Aorta (tissue), 5 donors: ENCODE measurements around the gene ENOX1. TPM values are rescaled to one million over a fixed set of nuclear protein-coding genes. Genes with fewer than 3 reads are reported as not detected.

Source experiments
- ATAC-seq: fragments of 200-7000 bp; cut with Tn5 transposase; one replicate; pipeline ENCODE4 v1.9.1; 2022; ENCODE audit warnings: moderate library complexity; ENCODE audit not compliant: low FRiP score
- DNase-seq, 2 donors: peaks; one replicate each; pipeline ENCODE4 v3.0.0-alpha.2; 2020
- H3K27ac ChIP-seq, 2 donors: one replicate each; pipeline ENCODE4 v1.5.1; 2013; ENCODE audit warnings: low read length in 2 of 2, mild to moderate bottlenecking in 2 of 2, moderate library complexity in 2 of 2, control low read depth in 1 of 2, inconsistent platforms in 1 of 2, low read depth in 1 of 2
- H3K27me3 ChIP-seq, 2 donors: one replicate each; pipeline ENCODE4 v1.6.1; 2013; ENCODE audit warnings: control low read depth in 1 of 2, low read length in 1 of 2, mild to moderate bottlenecking in 1 of 2, moderate library complexity in 1 of 2; ENCODE audit not compliant: insufficient read depth in 2 of 2, control insufficient read depth in 1 of 2
- H3K36me3 ChIP-seq, 2 donors: one replicate each; pipeline ENCODE4 v1.6.1; 2013; ENCODE audit warnings: control low read depth in 1 of 2, low read length in 1 of 2, mild to moderate bottlenecking in 1 of 2; ENCODE audit not compliant: insufficient read depth in 2 of 2, control insufficient read depth in 1 of 2
- H3K4me1 ChIP-seq, 2 donors: one replicate each; pipeline ENCODE4 v1.6.1; 2013; ENCODE audit warnings: low read length in 2 of 2, control low read depth in 1 of 2, mild to moderate bottlenecking in 1 of 2, moderate library complexity in 1 of 2; ENCODE audit not compliant: insufficient read depth in 2 of 2, control insufficient read depth in 1 of 2
- H3K4me3 ChIP-seq, 2 donors: one replicate each; pipeline ENCODE4 v1.5.1; 2013; ENCODE audit warnings: low read length in 2 of 2, control low read depth in 1 of 2, mild to moderate bottlenecking in 1 of 2
- H3K9me3 ChIP-seq: one replicate; pipeline ENCODE4 v1.6.1; 2013; ENCODE audit warnings: mild to moderate bottlenecking, low read length; ENCODE audit not compliant: control insufficient read depth
- WGBS, 2 donors: extraction: QIAGEN DNeasy Blood & Tissue Kit; methylation state at CpG; one replicate each; pipeline ENCODE4 v1.1.7; 2013; 5-methylcytosine and 5-hydroxymethylcytosine counted together
- intact Hi-C, 2 donors: fragments of 100-400 bp; cut with DNase I; formaldehyde crosslinking; loops; one replicate each; pipeline versions ENCODE4 v1.14.2 to v1.15.0; 2022
- polyA plus RNA-seq, 2 donors: library from polyadenylated mRNA; stranded (reverse); fragments of 200-250 nt; gene quantifications; one replicate each; pipeline ENCODE4 v1.2.3, GENCODE V29; 2013
- total RNA-seq, 2 donors: library from RNA; stranded (reverse); fragmentation: NEBNext Ultra II Directional; extraction: Animal tissue kit (Norgen Biotek cat#: 25700); gene quantifications; one replicate each; pipeline ENCODE4 v1.2.1, GENCODE V29; 2021
- donor health status: healthy with polysubstance abuse.
- donor health status: Bipolar disorder and iron deficiency.
- donor health status: DM: no; HTN: no; CAD: no.
- donor health status: DM: no; HTN: no; CAD: no.
- donor health status: DM: yes; HTN: yes; CAD: no.

ENOX1 gene
- total and polyA plus RNA-seq, 4 donors: 0.15 to 2.2 (median 1.4) TPM; not detected in 1

DNA sequence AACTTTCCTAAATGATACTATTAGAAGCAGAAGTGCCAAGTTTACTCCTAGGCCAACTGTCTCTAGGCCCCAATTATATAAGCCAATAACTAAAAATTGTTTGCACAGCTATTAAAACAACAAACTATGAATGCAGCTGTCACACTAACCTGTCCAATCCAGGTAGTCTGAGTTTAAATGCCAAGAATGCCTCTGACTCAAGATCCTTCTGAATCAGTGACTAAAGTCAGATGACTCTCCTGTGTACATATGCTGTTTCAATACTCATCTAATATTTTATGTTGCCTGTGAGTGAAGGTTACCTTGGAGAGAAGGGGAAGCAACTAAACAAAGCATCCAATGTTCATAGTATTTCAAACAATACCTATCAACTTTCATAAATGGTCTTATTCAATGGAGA lies 257.0 kb downstream of the ENOX1 start:
- Histone ChIP-seq H3K4me1 (no peaks in the 10 kb centered on the region), H3K36me3 (no peaks in the 10 kb centered on the region), H3K27ac (no peak overlapping the region), H3K9me3 (no peaks in the 10 kb centered on the region), H3K4me3 (no peak overlapping the region), H3K27me3 (no peaks in the 10 kb centered on the region)
- no peak for DNase-seq
- no peak for ATAC-seq
- intact Hi-C loops: no loop called here

DNA sequence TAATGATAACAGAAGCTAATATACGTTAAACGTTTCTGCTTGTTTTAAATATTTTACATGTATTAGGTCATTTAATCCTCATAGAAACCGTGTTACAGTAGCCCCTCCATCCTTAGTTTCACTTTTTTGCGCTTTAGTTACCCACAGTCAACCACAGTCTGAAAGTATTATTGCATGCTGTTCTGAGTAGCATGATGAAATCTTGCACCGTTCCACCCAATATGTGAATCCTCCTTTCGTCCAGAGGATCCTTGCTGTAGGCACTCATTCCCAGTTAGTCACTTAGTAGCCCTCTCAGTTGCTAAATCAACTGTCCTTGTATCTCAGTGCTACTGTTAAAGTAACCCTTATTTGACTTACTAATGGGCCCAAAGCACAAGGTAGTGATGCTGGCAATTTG lies 257.8 kb downstream of the ENOX1 start:
- DNase-seq (no peak), ATAC-seq (no peak)
- Histone ChIP-seq H3K36me3 (no peaks in the 10 kb centered on the region), H3K27me3 (no peaks in the 10 kb centered on the region), H3K27ac (no peak overlapping the region), H3K9me3 (no peaks in the 10 kb centered on the region), H3K4me1 (no peaks in the 10 kb centered on the region), H3K4me3 (no peak overlapping the region)
- WGBS, 2 donors: 94 to 96% methylated on average over 6 of the region's 6 CpGs
- intact Hi-C loops: no loop called here

DNA sequence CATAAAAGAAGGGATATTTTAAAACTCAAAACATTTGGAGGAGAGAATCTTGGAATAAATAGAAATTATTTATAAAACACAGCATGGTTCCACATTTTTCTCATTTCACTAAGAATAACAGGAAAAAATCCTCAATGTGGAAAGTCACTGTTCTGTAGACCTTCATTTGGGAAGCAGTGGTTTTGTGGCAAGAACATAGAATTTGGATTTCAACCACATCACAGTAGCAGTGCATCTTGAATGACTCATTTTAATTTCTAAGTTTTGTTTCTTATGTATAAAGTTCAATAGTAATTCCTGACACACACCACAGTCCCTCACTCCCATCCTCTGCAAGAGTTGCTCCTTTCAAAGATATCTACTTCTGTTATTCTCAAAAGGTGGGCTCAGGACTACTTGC lies 264.0 kb downstream of the ENOX1 start:
- no peaks in the 10 kb centered on the region for H3K36me3 ChIP-seq
- no peak overlapping the region for H3K27ac ChIP-seq
- no peak overlapping the region for H3K4me3 ChIP-seq
- no peaks in the 10 kb centered on the region for H3K9me3 ChIP-seq
- no peak for ATAC-seq
- H3K4me1 ChIP-seq: no peaks in the 10 kb centered on the region
- intact Hi-C loops: no loop called here
- H3K27me3 ChIP-seq: no peaks in the 10 kb centered on the region
- DNase-seq: no peak

- Histone ChIP-seq H3K9me3 (no peaks in the 10 kb centered on the region), H3K27ac (no peak overlapping the region), H3K27me3 (no peaks in the 10 kb centered on the region), H3K4me3 (no peak overlapping the region), H3K36me3 (no peaks in the 10 kb centered on the region), H3K4me1 (peaks cover 0 to 2% of the 10 kb centered on the region in 2 donors)
- DNase-seq: no peak
- intact Hi-C loops: no loop called here
- no peak for ATAC-seq
- 91 to 96% methylated on average over 5 of the region's 5 CpGs for WGBS, 2 donors
Observed at GRCh38 chr13:43520351-43520750, 266.4 kb downstream of the ENOX1 start.

DNA sequence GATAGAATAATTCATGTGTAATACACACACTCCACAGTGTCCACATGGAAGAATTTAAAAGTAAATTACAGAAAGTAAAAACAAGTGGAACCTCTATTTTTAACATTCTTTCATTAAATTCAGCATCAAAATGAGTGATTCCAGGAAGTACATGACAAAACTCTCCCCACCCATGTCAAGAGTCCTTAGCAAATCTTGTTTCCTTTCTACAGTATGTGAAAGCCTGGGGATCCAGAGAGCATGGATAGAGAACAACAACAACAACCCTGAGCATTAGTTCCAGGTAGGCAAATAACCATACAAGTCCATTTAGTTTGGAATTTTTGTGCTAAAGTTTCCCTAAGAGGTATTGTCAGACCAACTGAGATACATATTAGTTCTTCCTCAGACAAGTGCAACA lies 267.9 kb downstream of the ENOX1 start:
- Histone ChIP-seq H3K36me3 (no peaks in the 10 kb centered on the region), H3K4me3 (no peak overlapping the region), H3K27me3 (no peaks in the 10 kb centered on the region), H3K4me1 (peaks cover 2 to 8% of the 10 kb centered on the region in 2 donors), H3K9me3 (no peaks in the 10 kb centered on the region), H3K27ac (no peak overlapping the region)
- ATAC-seq: no peak
- no peak for DNase-seq
- intact Hi-C loops: loop anchor here (10.0 kb wide), 2 partner anchors 84 to 154 kb away; no protein-coding TSS in a partner anchor

- intact Hi-C loops: loop anchor here (10.0 kb wide), 2 partner anchors 82 to 152 kb away; no protein-coding TSS in a partner anchor
- DNase-seq (no peak), ATAC-seq (peak; percentile 86)
- Histone ChIP-seq H3K36me3 (no peaks in the 10 kb centered on the region), H3K27ac (peak overlapping the region; percentile 48 to 57), H3K27me3 (no peaks in the 10 kb centered on the region), H3K4me1 (peaks cover 2 to 8% of the 10 kb centered on the region in 2 donors), H3K9me3 (no peaks in the 10 kb centered on the region), H3K4me3 (no peak overlapping the region)
- 20 to 22% methylated on average over 2 of the region's 2 CpGs for WGBS, 2 donors
Observed at GRCh38 chr13:43516401-43516833, 270.4 kb downstream of the ENOX1 start.

DNA sequence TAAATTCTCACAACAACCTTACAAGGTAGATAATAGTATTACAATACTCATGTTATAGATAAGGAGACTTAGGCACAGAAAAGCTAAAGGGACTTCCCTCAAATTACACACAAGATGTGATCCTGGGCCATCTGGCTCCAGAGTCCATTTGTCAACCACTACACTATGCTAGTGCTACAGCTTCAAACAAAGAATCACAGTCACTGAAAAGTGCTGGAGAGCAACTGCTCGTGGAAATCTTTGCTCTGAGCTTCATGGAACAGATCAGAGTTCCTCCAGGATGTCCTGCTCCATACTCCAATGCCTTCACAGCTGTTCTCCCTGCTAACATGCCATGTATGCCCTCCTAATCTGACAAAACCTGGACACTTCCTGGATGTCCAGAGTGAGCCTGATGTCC lies 271.2 kb downstream of the ENOX1 start:
- WGBS, 2 donors: 10 to 19% methylated on average over 1 of the region's 1 CpG
- no peaks in the 10 kb centered on the region for H3K27me3 ChIP-seq
- DNase-seq: no peak
- peak overlapping the region; percentile 36 to 46 for H3K27ac ChIP-seq
- intact Hi-C loops: loop anchor here (10.0 kb wide), 2 partner anchors 81 to 151 kb away; no protein-coding TSS in a partner anchor
- H3K4me1 ChIP-seq: peaks cover 2 to 11% of the 10 kb centered on the region in 2 donors
- no peaks in the 10 kb centered on the region for H3K9me3 ChIP-seq
- no peak for ATAC-seq
- no peaks in the 10 kb centered on the region for H3K36me3 ChIP-seq
- H3K4me3 ChIP-seq: no peak overlapping the region

DNA sequence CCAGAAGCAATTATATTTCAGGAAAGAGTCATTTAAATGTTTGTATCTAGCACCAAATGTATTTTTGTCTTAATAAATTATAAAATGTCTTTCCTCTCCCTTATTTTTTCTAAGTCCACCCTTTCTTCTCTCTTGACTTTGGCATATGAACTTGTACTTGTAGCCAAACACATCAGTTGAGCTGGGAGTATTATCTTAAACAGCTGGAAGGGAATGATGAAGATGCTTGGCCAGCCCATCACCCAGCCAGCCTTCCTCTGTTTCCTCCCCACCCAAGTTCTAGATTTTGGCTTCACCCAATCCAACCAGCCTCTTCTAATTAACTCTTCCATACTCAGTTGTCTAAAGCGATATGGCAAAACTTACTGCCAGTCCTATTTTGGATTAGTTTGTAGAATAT lies 272.5 kb downstream of the ENOX1 start:
- Histone ChIP-seq H3K9me3 (no peaks in the 10 kb centered on the region), H3K27me3 (no peaks in the 10 kb centered on the region), H3K36me3 (no peaks in the 10 kb centered on the region), H3K27ac (peak overlapping the region in 1 of 2 donors; percentile 87), H3K4me3 (no peak overlapping the region), H3K4me1 (peaks cover 2 to 12% of the 10 kb centered on the region in 2 donors)
- WGBS, 2 donors: 24 to 34% methylated on average over 1 of the region's 1 CpG
- DNase-seq (no peak), ATAC-seq (no peak)
- intact Hi-C loops: loop anchor here (5.0 to 10.0 kb wide), 3 partner anchors 42 to 150 kb away; no protein-coding TSS in a partner anchor

GRCh38 chr13:43512221-43512620 lies 274.6 kb downstream of the ENOX1 start:
- H3K4me1 ChIP-seq: peaks cover 4 to 15% of the 10 kb centered on the region in 2 donors
- H3K4me3 ChIP-seq: no peak overlapping the region
- no peaks in the 10 kb centered on the region for H3K9me3 ChIP-seq
- 7 to 13% methylated on average over 2 of the region's 2 CpGs for WGBS, 2 donors
- ATAC-seq (no peak), DNase-seq (no peak)
- peak overlapping the region in 1 of 2 donors; percentile 67 for H3K27ac ChIP-seq
- intact Hi-C loops: loop anchor here (5.0 to 10.0 kb wide), 3 partner anchors 40 to 147 kb away; no protein-coding TSS in a partner anchor
- H3K36me3 ChIP-seq: no peaks in the 10 kb centered on the region
- H3K27me3 ChIP-seq: no peaks in the 10 kb centered on the region
